GM23338 (cell line): ENCODE data around the gene KLHL17.
"Not testable (repeated sequence)": the region's sequence is repeated elsewhere in the genome, so short reads cannot be mapped to it uniquely, and the experiment has no call there.

Experiments used
- CTCF ChIP-seq, 2 experiments: fragments of 200-600 bp in 1 of 2; sonication (generic) in 1 of 2; conservative IDR thresholded peaks; 2 replicates each; pipeline versions ENCODE4 v1.5.1 to v1.6.1; 2016 to 2017; ENCODE audit warnings: antibody characterized with exemption in 2 of 2, low read depth in 2 of 2, mild to moderate bottlenecking in 2 of 2, moderate library complexity in 1 of 2
- EZH2 ChIP-seq: fragments of 200-600 bp; sonication (generic); IDR thresholded peaks from one replicate; pipeline ENCODE4 v1.8.0; 2017; ENCODE audit warnings: antibody characterized with exemption, mild to moderate bottlenecking, low read depth; ENCODE audit not compliant: unreplicated experiment
- POLR2AphosphoS5 ChIP-seq: IDR thresholded peaks from 2 replicates; pipeline ENCODE4 v1.6.1; 2016; ENCODE audit warnings: antibody characterized with exemption, low read depth
- ZNF114 ChIP-seq: fragments of 250-450 bp; sonication (Bioruptor Pico); IDR thresholded peaks from 2 replicates; pipeline ENCODE4 v1.5.0; 2020; ENCODE audit warnings: mild to moderate bottlenecking, moderate library complexity

GRCh38 chr1:1012736-1013104 is 52.3 kb downstream of the KLHL17 start:
- TF ChIP-seq EZH2; ZNF114 (CRISPR knock-in tag); CTCF (conservative IDR thresholded peaks at IDR 0.05; ENCODE audit: low read depth in 2 of 2); POLR2AphosphoS5: not testable (repeated sequence)
